ENCODE data around the gene ZNF664. TPM values are rescaled to one million over a fixed set of nuclear protein-coding genes. Genes with fewer than 3 reads are reported as not detected.

The ZNF664 gene
- polyA plus RNA-seq, 1 donor from 2014 or later = 146 TPM

- H3F3A ChIP-seq (ENCODE audit: insufficient read depth, low read length, poor library complexity, severe bottlenecking) = no peaks in the 10 kb centered on the region
- H3K9me3 ChIP-seq (ENCODE audit: low read length) = no peaks in the 10 kb centered on the region
- H4K20me1 ChIP-seq (ENCODE audit: insufficient read depth) = no peaks in the 10 kb centered on the region
- no peaks in the 10 kb centered on the region for H3K36me3 ChIP-seq (ENCODE audit: insufficient read depth, low read length)
- H3K9me2 ChIP-seq (ENCODE audit: insufficient read depth, low read length) = no peaks in the 10 kb centered on the region
- no peaks in the 10 kb centered on the region for H3K79me2 ChIP-seq (replicated peaks; ENCODE audit: insufficient read depth, low read length)
- H2AFZ ChIP-seq (ENCODE audit: low read depth, low read length) = no peak overlapping the region
- H3K27ac ChIP-seq (ENCODE audit: low read length) = no peak overlapping the region
- no peak overlapping the region for H3K4me2 ChIP-seq (ENCODE audit: low read length)
- H3K9ac ChIP-seq (ENCODE audit: low read length) = no peak overlapping the region
- no peak for TF ChIP-seq POLR2AphosphoS5 (IDR thresholded peaks at IDR 0.05)
- no peak for TF ChIP-seq RAD21 (conservative IDR thresholded peaks at IDR 0.05)
- TF ChIP-seq EZH2 (IDR thresholded peaks at IDR 0.05; ENCODE audit: borderline replicate concordance, insufficient read depth, low read length, poor library complexity, severe bottlenecking) = no peak
- no peak for TF ChIP-seq CTCF (IDR thresholded peaks at IDR 0.05; ENCODE audit: poor library complexity, severe bottlenecking)
- TF ChIP-seq, protein P1, sequence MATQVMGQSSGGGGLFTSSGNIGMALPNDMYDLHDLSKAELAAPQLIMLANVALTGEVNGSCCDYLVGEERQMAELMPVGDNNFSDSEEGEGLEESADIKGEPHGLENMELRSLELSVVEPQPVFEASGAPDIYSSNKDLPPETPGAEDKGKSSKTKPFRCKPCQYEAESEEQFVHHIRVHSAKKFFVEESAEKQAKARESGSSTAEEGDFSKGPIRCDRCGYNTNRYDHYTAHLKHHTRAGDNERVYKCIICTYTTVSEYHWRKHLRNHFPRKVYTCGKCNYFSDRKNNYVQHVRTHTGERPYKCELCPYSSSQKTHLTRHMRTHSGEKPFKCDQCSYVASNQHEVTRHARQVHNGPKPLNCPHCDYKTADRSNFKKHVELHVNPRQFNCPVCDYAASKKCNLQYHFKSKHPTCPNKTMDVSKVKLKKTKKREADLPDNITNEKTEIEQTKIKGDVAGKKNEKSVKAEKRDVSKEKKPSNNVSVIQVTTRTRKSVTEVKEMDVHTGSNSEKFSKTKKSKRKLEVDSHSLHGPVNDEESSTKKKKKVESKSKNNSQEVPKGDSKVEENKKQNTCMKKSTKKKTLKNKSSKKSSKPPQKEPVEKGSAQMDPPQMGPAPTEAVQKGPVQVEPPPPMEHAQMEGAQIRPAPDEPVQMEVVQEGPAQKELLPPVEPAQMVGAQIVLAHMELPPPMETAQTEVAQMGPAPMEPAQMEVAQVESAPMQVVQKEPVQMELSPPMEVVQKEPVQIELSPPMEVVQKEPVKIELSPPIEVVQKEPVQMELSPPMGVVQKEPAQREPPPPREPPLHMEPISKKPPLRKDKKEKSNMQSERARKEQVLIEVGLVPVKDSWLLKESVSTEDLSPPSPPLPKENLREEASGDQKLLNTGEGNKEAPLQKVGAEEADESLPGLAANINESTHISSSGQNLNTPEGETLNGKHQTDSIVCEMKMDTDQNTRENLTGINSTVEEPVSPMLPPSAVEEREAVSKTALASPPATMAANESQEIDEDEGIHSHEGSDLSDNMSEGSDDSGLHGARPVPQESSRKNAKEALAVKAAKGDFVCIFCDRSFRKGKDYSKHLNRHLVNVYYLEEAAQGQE (IDR thresholded peaks at IDR 0.05; ENCODE audit: borderline replicate concordance) = no peak
- TF ChIP-seq SMC3 (conservative IDR thresholded peaks at IDR 0.05; ENCODE audit: poor library complexity) = no peak
- no peak for TF ChIP-seq TAF1 (IDR thresholded peaks at IDR 0.05; ENCODE audit: low read depth)
- no peak for TF ChIP-seq MXI1 (conservative IDR thresholded peaks at IDR 0.05; ENCODE audit: poor library complexity, severe bottlenecking)
- TF ChIP-seq EP300 (conservative IDR thresholded peaks at IDR 0.05; ENCODE audit: poor library complexity, severe bottlenecking) = no peak
- H3K4me3 ChIP-seq (ENCODE audit: low read length) = no peak overlapping the region
- H3K27me3 ChIP-seq (ENCODE audit: insufficient read depth, low read depth, low read length) = no peaks in the 10 kb centered on the region
Observed at GRCh38 chr12:124028555-124028925, 55.5 kb downstream of the ZNF664 start.

GRCh38 chr12:124030008-124030407, 57.0 kb downstream of the ZNF664 start:
- Histone ChIP-seq H3K27me3 (ENCODE audit: insufficient read depth, low read depth, low read length) (no peaks in the 10 kb centered on the region), H2AFZ (ENCODE audit: low read depth, low read length) (no peak overlapping the region), H3F3A (ENCODE audit: insufficient read depth, low read length, poor library complexity, severe bottlenecking) (no peaks in the 10 kb centered on the region), H3K79me2 (replicated peaks; ENCODE audit: insufficient read depth, low read length) (no peaks in the 10 kb centered on the region), H3K9me3 (ENCODE audit: low read length) (no peaks in the 10 kb centered on the region), H3K9ac (ENCODE audit: low read length) (no peak overlapping the region), H3K4me2 (ENCODE audit: low read length) (no peak overlapping the region), H3K27ac (ENCODE audit: low read length) (no peak overlapping the region), H3K9me2 (ENCODE audit: insufficient read depth, low read length) (no peaks in the 10 kb centered on the region), H3K36me3 (ENCODE audit: insufficient read depth, low read length) (no peaks in the 10 kb centered on the region), H3K4me3 (ENCODE audit: low read length) (no peak overlapping the region), H4K20me1 (ENCODE audit: insufficient read depth) (no peaks in the 10 kb centered on the region)
- TF ChIP-seq EZH2 (IDR thresholded peaks at IDR 0.05; ENCODE audit: borderline replicate concordance, insufficient read depth, low read length, poor library complexity, severe bottlenecking) (no peak), TAF1 (IDR thresholded peaks at IDR 0.05; ENCODE audit: low read depth) (no peak), SMC3 (conservative IDR thresholded peaks at IDR 0.05; ENCODE audit: poor library complexity) (no peak), EP300 (conservative IDR thresholded peaks at IDR 0.05; ENCODE audit: poor library complexity, severe bottlenecking) (no peak), MXI1 (conservative IDR thresholded peaks at IDR 0.05; ENCODE audit: poor library complexity, severe bottlenecking) (no peak), RAD21 (conservative IDR thresholded peaks at IDR 0.05) (no peak), CTCF (IDR thresholded peaks at IDR 0.05; ENCODE audit: poor library complexity, severe bottlenecking) (no peak), POLR2AphosphoS5 (IDR thresholded peaks at IDR 0.05) (no peak)
- TF ChIP-seq, protein P1 (IDR thresholded peaks at IDR 0.05; ENCODE audit: borderline replicate concordance) = no peak
